HepG2 (cell line): ENCODE measurements around the gene EPB41L2. TPM values are rescaled to one million over a fixed set of nuclear protein-coding genes. Genes with fewer than 3 reads are reported as not detected.

ENCODE experiments used
- ATAC-seq: fragments of 200-7000 bp; cut with Tn5 transposase; 3 replicates; pipeline ENCODE4 v1.9.1; 2020; ENCODE audit warnings: mild to moderate bottlenecking, moderate library complexity
- BruUV-seq: library from RNA; stranded (reverse); fragments of 400-500 nt; replicated peaks from 2 replicates; lab custom pipeline; 2021; lab: Mats Ljungman, UMichigan
- CTCF ChIA-PET: fragments of 300-600 bp; formaldehyde crosslinking; extraction: SDS; loops from one replicate; lab custom pipeline; 2021; ENCODE audit warnings: low total read pairs, inconsistent platforms, low intra/inter-chr PET ratio; lab: Yijun Ruan, JAX
- POLR2A ChIA-PET: fragments of 350-600 bp; sonication (Branson Sonifier 250); formaldehyde crosslinking; loops from one replicate; lab custom pipeline; 2020; ENCODE audit warnings: antibody characterized with exemption, inconsistent platforms; lab: Yijun Ruan, JAX
- DNase-seq: peaks from one replicate; pipeline ENCODE4 v3.0.0-alpha.2; 2015; ENCODE audit warnings: low spot score
- FAIRE-seq: peaks from 3 replicates; lab custom pipeline; 2011; peaks lifted over from hg19 to GRCh38; lab: Jason Lieb, UNC
- H2AFZ ChIP-seq: one replicate; pipeline ENCODE4 v1.6.1; 2011; ENCODE audit warnings: low read length, inconsistent platforms
- H3K27ac ChIP-seq: fragments of 300-600 bp; 3 replicates; pipeline ENCODE4 v1.8.0; 2011; ENCODE audit warnings: mixed run types, mild to moderate bottlenecking, mixed read lengths, low read length, inconsistent platforms; ENCODE audit not compliant: insufficient read depth; ENCODE audit errors: extremely low read length
- H3K27me3 ChIP-seq, 2 experiments: fragments of 200-600 bp in 1 of 2; 2 replicates in 1 of 2; 3 replicates in 1 of 2; pipeline versions ENCODE4 v1.6.0 to v1.8.0; 2011; ENCODE audit warnings: low read length in 2 of 2, mild to moderate bottlenecking in 2 of 2, moderate library complexity in 2 of 2, inconsistent platforms in 1 of 2; ENCODE audit not compliant: insufficient read depth in 2 of 2, control insufficient read depth in 1 of 2
- H3K36me3 ChIP-seq, 2 experiments: fragments of 200-600 bp in 1 of 2; replicated peaks in 1 of 2; 2 replicates in 1 of 2; 3 replicates in 1 of 2; pipeline versions ENCODE4 v1.5.1 to v1.8.0; 2011; ENCODE audit warnings: low read length in 2 of 2, inconsistent platforms in 1 of 2; ENCODE audit not compliant: insufficient read depth in 2 of 2, control insufficient read depth in 1 of 2
- H3K4me1 ChIP-seq: 2 replicates; pipeline ENCODE4 v1.5.1; 2012; ENCODE audit warnings: low read length, inconsistent platforms; ENCODE audit not compliant: insufficient read depth
- H3K4me2 ChIP-seq: 2 replicates; pipeline ENCODE4 v1.6.0; 2011; ENCODE audit warnings: low read depth, low read length, inconsistent platforms
- H3K4me3 ChIP-seq, 3 experiments: fragments of 200-600 bp in 1 of 3; sonication (generic), shearing (Covaris generic) in 1 of 3; replicated peaks in 1 of 3; 2 replicates each; pipeline ENCODE4 v1.5.1; 2011 to 2016; ENCODE audit warnings: low read length in 3 of 3, inconsistent platforms in 2 of 3, low read depth in 2 of 3, mild to moderate bottlenecking in 2 of 3, control low read depth in 1 of 3, mixed read lengths in 1 of 3; ENCODE audit not compliant: insufficient read depth in 1 of 3
- H3K79me2 ChIP-seq: one replicate; pipeline ENCODE4 v1.6.1; 2011; ENCODE audit warnings: low read length, inconsistent platforms; ENCODE audit not compliant: insufficient read depth
- H3K9ac ChIP-seq: 2 replicates; pipeline ENCODE4 v1.6.0; 2011; ENCODE audit warnings: mild to moderate bottlenecking, low read depth, low read length, inconsistent platforms; ENCODE audit not compliant: insufficient read depth
- H3K9me3 ChIP-seq: 2 replicates; pipeline ENCODE4 v1.5.1; 2012; ENCODE audit warnings: mild to moderate bottlenecking, low read length
- H4K20me1 ChIP-seq: 2 replicates; pipeline ENCODE4 v1.6.0; 2011; ENCODE audit warnings: inconsistent platforms, mild to moderate bottlenecking, low read length, moderate library complexity; ENCODE audit not compliant: insufficient read depth
- ADNP ChIP-seq: sonication (generic); formaldehyde crosslinking; IDR thresholded peaks from 2 replicates; pipeline ENCODE4 v1.4.0; 2020; ENCODE audit warnings: missing genetic modification reagents
- HHEX ChIP-seq: IDR thresholded peaks from 2 replicates; pipeline ENCODE4 v1.6.1; 2016; ENCODE audit warnings: control low read depth
- KDM4B ChIP-seq: sonication (generic); formaldehyde crosslinking; IDR thresholded peaks from 2 replicates; pipeline ENCODE4 v1.4.0; 2020; ENCODE audit warnings: missing genetic modification reagents
- MYNN ChIP-seq: sonication (generic); formaldehyde crosslinking; IDR thresholded peaks from 2 replicates; pipeline ENCODE4 v1.4.0; 2020; ENCODE audit warnings: mild to moderate bottlenecking, low read depth, missing genetic modification reagents
- RBAK ChIP-seq: sonication (generic); formaldehyde crosslinking; IDR thresholded peaks from 2 replicates; pipeline ENCODE4 v1.5.1; 2020; ENCODE audit warnings: mild to moderate bottlenecking, missing genetic modification reagents
- SNAI1 ChIP-seq: sonication (generic); formaldehyde crosslinking; IDR thresholded peaks from 2 replicates; pipeline ENCODE4 v1.5.0; 2020; ENCODE audit warnings: mild to moderate bottlenecking, missing genetic modification reagents, borderline replicate concordance
- TEAD3 ChIP-seq: optimal IDR thresholded peaks from 2 replicates; pipeline ENCODE3; 2016; ENCODE audit warnings: borderline replicate concordance
- ZFP36L1 ChIP-seq: sonication (generic); formaldehyde crosslinking; IDR thresholded peaks from 2 replicates; pipeline ENCODE4 v1.8.0; 2022; ENCODE audit warnings: mild to moderate bottlenecking, missing genetic modification reagents, moderate library complexity
- ZNF644 ChIP-seq: IDR thresholded peaks from 2 replicates; pipeline ENCODE4 v1.6.1; 2016; ENCODE audit warnings: low read depth
- ZNF777 ChIP-seq: sonication (generic); formaldehyde crosslinking; IDR thresholded peaks from 2 replicates; pipeline ENCODE4 v1.4.0; 2020; ENCODE audit warnings: missing genetic modification reagents
- ZNF781 ChIP-seq: sonication (generic); formaldehyde crosslinking; IDR thresholded peaks from 2 replicates; pipeline ENCODE4 v1.5.1; 2020; ENCODE audit warnings: borderline replicate concordance, mild to moderate bottlenecking, missing genetic modification reagents; ENCODE audit errors: not compliant biosample characterization
- WGBS: methylation state at CpG from one replicate; pipeline ENCODE4 v1.1.6; 2017; ENCODE audit warnings: low lambda C conversion rate; 5-methylcytosine and 5-hydroxymethylcytosine counted together
- in situ Hi-C: cut with HindIII; loops from 2 replicates; pipeline ENCODE4 v1.10.0; 2017; ENCODE audit warnings: low pct_unique_long_range_greater_than_20kb; ENCODE audit not compliant: extremely low pct_ligation_motif_present
- intact Hi-C: fragments of 100-400 bp; cut with micrococcal nuclease; formaldehyde crosslinking; loops from one replicate; pipeline ENCODE4 v1.10.0; 2022; ENCODE audit not compliant: unreplicated experiment
- polyA plus RNA-seq, 8 experiments: library from polyadenylated mRNA; depleted of rRNA in 3 of 8; stranded (reverse) in 7 of 8; unstranded in 1 of 8; fragments of >200 nt; fragmentation: Illumina TruSeq in 4 of 8; extraction: Trizol in 4 of 8; gene quantifications; 2 replicates each; pipeline versions ENCODE4 v1.2.1 to v1.2.3, GENCODE V29; 2011 to 2016; ENCODE audit warnings: low read depth in 4 of 8, missing spikeins in 1 of 8, mixed read lengths in 1 of 8; ENCODE audit not compliant: insufficient read depth in 1 of 8
- total RNA-seq, 5 experiments: library from RNA; depleted of rRNA; stranded (reverse); fragments of >200 nt; fragmentation: Illumina TruSeq; extraction: Trizol; gene quantifications; 2 replicates each; pipeline ENCODE4 v1.2.3, GENCODE V29; 2016; ENCODE audit warnings: low read depth in 1 of 5
- TF ChIP-seq, protein P1 (sequence below): sonication (generic); formaldehyde crosslinking; IDR thresholded peaks from 2 replicates; pipeline ENCODE4 v1.8.1; 2022; ENCODE audit warnings: low read depth, mild to moderate bottlenecking, missing genetic modification reagents
- TF ChIP-seq, protein P2 (sequence below): sonication (generic); formaldehyde crosslinking; IDR thresholded peaks from 2 replicates; pipeline ENCODE4 v1.4.0; 2020; ENCODE audit warnings: missing genetic modification reagents, borderline replicate concordance
- TF ChIP-seq, protein P3 (sequence below): sonication (generic); formaldehyde crosslinking; IDR thresholded peaks from 2 replicates; pipeline ENCODE4 v1.4.0; 2020; ENCODE audit warnings: mild to moderate bottlenecking, low read depth, missing genetic modification reagents

Gene EPB41L2
- total and polyA plus RNA-seq, 2 of the 13 experiments (the other 11 are each of a cell fraction or from before 2014, with no cell fraction given): 41.7 to 56.4 TPM

DNA sequence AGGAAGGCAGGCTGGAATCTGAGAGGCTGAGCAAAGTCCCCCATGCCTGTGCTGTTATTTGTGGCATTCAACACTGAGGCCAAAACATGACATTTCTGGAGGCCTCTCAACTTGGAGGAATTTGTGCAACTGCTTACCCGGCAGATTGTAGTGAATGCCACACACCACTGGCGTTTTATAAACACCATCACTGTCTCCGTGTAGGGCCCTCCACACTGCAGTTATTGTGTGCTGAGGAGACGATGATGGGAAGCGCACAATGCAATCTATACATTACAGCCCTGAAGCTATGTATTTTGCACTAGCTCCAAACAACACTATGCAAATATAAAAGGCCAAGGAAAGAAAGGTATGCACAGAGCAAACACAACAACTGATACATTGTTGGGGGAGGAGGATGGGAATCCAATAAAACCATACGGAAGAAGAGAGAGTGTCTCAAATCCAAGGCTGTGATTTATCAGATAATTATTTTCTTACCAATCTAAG is 129.3 kb downstream of the EPB41L2 start (continued):
- TF ChIP-seq, protein P1, sequence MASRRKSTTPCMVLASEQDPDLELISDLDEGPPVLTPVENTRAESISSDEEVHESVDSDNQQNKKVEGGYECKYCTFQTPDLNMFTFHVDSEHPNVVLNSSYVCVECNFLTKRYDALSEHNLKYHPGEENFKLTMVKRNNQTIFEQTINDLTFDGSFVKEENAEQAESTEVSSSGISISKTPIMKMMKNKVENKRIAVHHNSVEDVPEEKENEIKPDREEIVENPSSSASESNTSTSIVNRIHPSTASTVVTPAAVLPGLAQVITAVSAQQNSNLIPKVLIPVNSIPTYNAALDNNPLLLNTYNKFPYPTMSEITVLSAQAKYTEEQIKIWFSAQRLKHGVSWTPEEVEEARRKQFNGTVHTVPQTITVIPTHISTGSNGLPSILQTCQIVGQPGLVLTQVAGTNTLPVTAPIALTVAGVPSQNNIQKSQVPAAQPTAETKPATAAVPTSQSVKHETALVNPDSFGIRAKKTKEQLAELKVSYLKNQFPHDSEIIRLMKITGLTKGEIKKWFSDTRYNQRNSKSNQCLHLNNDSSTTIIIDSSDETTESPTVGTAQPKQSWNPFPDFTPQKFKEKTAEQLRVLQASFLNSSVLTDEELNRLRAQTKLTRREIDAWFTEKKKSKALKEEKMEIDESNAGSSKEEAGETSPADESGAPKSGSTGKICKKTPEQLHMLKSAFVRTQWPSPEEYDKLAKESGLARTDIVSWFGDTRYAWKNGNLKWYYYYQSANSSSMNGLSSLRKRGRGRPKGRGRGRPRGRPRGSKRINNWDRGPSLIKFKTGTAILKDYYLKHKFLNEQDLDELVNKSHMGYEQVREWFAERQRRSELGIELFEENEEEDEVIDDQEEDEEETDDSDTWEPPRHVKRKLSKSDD: peak; percentile 75; the same call in 1 of the 2 replicates
- TF ChIP-seq SNAI1 (CRISPR knock-in tag) (no peak), ZNF781 (CRISPR knock-in tag) (peak; percentile 68), KDM4B (CRISPR knock-in tag) (peak; percentile 89; the same call in 1 of the 2 replicates)

DNA sequence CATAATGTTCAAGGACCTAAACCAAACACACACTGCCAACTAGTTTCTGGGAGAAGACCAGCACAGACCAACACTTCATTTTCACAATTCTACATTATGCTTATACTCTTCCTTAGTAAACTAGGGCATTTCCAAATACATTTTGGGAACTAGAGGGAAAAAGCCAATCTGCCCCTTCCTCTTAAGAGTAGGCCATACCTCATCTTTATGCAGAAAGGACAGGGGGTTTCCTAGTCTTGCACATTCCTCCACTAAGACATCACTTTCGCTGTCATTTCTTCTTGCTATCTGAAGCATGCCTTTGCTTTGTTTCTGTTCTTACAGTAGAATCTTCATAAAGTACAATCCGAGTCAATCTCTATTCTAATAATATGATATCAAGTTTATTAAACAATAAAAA is 130.1 kb downstream of the EPB41L2 start:
- H3K4me1 ChIP-seq: peaks cover 67% of the 10 kb centered on the region
- WGBS: 65% methylated on average over 2 of the region's 2 CpGs
- peak overlapping the region in 2 of 3 experiments; percentile 34 to 47; a peak in 2 of 6 replicates for H3K4me3 ChIP-seq
- no peaks in the 10 kb centered on the region for H3K9me3 ChIP-seq
- H3K9ac ChIP-seq: peak overlapping the region; percentile 42
- intact Hi-C loops: loop anchor here (1.0 to 5.0 kb wide), 3 partner anchors 46 to 130 kb away; partner anchors contain the start of gene EPB41L2
- no TSS peak for BruUV-seq
- peak overlapping the region; percentile 73 for H3K27ac ChIP-seq
- no peaks in the 10 kb centered on the region for H3K27me3 ChIP-seq
- H3K36me3 ChIP-seq: peaks cover 0 to 1% of the 10 kb centered on the region in 2 experiments; a peak in 1 of 5 replicates
- peaks cover 49% of the 10 kb centered on the region for H3K79me2 ChIP-seq
- H3K4me2 ChIP-seq: peak overlapping the region; percentile 75
- ATAC-seq (no peak), FAIRE-seq (no peak), DNase-seq (no peak)
- CTCF ChIA-PET: no interaction called here
- in situ Hi-C loops: no loop called here
- H4K20me1 ChIP-seq: no peaks in the 10 kb centered on the region
- H2AFZ ChIP-seq: no peak overlapping the region
- POLR2A ChIA-PET: interaction anchor here (1.3 kb wide), 1 partner anchor 93 kb away, joined by 3 read pairs; no protein-coding TSS in a partner anchor
- TF ChIP-seq ZFP36L1 (CRISPR knock-in tag) (0 out of 2 replicates have a peak, but pooled peaks have one; percentile 1), MYNN (CRISPR knock-in tag) (no peak), HHEX (0 out of 2 replicates have a peak, but pooled peaks have one; percentile 14), TEAD3 (CRISPR knock-in tag) (peak; percentile 36), ZNF644 (0 out of 2 replicates have a peak, but pooled peaks have one; percentile 48), RBAK (CRISPR knock-in tag) (0 out of 2 replicates have a peak, but pooled peaks have one; percentile 23), ADNP (CRISPR knock-in tag) (no peak), ZNF777 (CRISPR knock-in tag) (no peak)
- TF ChIP-seq, protein P2, sequence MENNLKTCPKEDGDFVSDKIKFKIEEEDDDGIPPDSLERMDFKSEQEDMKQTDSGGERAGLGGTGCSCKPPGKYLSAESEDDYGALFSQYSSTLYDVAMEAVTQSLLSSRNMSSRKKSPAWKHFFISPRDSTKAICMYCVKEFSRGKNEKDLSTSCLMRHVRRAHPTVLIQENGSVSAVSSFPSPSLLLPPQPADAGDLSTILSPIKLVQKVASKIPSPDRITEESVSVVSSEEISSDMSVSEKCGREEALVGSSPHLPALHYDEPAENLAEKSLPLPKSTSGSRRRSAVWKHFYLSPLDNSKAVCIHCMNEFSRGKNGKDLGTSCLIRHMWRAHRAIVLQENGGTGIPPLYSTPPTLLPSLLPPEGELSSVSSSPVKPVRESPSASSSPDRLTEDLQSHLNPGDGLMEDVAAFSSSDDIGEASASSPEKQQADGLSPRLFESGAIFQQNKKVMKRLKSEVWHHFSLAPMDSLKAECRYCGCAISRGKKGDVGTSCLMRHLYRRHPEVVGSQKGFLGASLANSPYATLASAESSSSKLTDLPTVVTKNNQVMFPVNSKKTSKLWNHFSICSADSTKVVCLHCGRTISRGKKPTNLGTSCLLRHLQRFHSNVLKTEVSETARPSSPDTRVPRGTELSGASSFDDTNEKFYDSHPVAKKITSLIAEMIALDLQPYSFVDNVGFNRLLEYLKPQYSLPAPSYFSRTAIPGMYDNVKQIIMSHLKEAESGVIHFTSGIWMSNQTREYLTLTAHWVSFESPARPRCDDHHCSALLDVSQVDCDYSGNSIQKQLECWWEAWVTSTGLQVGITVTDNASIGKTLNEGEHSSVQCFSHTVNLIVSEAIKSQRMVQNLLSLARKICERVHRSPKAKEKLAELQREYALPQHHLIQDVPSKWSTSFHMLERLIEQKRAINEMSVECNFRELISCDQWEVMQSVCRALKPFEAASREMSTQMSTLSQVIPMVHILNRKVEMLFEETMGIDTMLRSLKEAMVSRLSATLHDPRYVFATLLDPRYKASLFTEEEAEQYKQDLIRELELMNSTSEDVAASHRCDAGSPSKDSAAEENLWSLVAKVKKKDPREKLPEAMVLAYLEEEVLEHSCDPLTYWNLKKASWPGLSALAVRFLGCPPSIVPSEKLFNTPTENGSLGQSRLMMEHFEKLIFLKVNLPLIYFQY (CRISPR knock-in tag): 0 out of 2 replicates have a peak, but pooled peaks have one; percentile 13
- TF ChIP-seq, protein P3, sequence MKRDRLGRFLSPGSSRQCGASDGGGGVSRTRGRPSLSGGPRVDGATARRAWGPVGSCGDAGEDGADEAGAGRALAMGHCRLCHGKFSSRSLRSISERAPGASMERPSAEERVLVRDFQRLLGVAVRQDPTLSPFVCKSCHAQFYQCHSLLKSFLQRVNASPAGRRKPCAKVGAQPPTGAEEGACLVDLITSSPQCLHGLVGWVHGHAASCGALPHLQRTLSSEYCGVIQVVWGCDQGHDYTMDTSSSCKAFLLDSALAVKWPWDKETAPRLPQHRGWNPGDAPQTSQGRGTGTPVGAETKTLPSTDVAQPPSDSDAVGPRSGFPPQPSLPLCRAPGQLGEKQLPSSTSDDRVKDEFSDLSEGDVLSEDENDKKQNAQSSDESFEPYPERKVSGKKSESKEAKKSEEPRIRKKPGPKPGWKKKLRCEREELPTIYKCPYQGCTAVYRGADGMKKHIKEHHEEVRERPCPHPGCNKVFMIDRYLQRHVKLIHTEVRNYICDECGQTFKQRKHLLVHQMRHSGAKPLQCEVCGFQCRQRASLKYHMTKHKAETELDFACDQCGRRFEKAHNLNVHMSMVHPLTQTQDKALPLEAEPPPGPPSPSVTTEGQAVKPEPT (CRISPR knock-in tag): no peak
